Fibroblast of lung (primary cell): Measurements from ENCODE around the gene SSBP3.

Experiments used
- EZH2 ChIP-seq: IDR thresholded peaks from 2 replicates; pipeline ENCODE4 v1.5.1; 2012; ENCODE audit warnings: low read length, control low read depth, mild to moderate bottlenecking; ENCODE audit errors: missing control alignments
- TF ChIP-seq, protein P1 (sequence below), 2 donors: IDR thresholded peaks in 1 of 2; conservative IDR thresholded peaks in 1 of 2; 1 replicate in 1 of 2; 2 replicates in 1 of 2; pipeline ENCODE4 v1.5.1; 2011 to 2012; ENCODE audit warnings: low read length in 2 of 2, control low read depth in 1 of 2, inconsistent platforms in 1 of 2, low read depth in 1 of 2, mild to moderate bottlenecking in 1 of 2

DNA sequence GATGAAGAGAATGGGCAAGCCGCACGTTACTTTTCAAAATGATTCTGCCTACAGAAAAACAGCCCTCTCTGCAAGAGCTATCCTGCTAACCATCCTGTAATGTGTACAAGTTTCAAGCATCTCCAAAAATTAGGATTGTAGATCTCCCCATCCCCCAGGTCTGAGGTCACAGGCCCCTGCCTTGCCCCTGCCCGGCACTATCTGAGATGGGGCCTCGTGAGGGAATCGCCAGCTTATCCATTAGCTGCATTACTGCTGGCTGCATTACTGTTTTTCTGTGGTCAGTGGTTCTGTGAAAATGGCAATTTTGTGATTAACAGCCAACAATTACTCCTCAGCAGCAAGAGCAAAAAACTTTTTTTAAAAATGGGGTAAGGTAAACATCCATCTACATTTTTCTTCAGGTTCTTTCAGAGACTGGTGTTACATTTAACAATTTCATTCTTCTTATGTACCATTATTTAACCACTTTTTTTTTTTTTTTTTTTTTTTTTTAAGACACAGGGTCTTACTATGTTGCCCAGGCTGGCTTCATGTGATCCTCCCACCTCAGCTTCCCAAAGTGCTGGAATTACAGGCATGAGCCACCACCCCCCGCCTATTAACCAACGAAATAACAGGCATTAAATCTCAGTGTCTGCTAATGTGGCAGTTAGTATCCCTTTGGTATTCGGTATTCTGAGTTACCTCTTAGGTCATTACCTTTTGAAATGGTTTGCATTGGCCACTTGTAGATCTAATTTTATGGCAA, 122.4 kb downstream of the SSBP3 start:
- TF ChIP-seq, protein P1, sequence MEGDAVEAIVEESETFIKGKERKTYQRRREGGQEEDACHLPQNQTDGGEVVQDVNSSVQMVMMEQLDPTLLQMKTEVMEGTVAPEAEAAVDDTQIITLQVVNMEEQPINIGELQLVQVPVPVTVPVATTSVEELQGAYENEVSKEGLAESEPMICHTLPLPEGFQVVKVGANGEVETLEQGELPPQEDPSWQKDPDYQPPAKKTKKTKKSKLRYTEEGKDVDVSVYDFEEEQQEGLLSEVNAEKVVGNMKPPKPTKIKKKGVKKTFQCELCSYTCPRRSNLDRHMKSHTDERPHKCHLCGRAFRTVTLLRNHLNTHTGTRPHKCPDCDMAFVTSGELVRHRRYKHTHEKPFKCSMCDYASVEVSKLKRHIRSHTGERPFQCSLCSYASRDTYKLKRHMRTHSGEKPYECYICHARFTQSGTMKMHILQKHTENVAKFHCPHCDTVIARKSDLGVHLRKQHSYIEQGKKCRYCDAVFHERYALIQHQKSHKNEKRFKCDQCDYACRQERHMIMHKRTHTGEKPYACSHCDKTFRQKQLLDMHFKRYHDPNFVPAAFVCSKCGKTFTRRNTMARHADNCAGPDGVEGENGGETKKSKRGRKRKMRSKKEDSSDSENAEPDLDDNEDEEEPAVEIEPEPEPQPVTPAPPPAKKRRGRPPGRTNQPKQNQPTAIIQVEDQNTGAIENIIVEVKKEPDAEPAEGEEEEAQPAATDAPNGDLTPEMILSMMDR (conservative IDR thresholded peaks at IDR 0.05 in 1 of 2, IDR thresholded peaks at IDR 0.05 in 1 of 2; ENCODE audit: low read depth in 1 of 2, low read length in 2 of 2) = no peak
- no peak for TF ChIP-seq EZH2
